Ishikawa (cell line): ENCODE results near the gene TSPAN9.

Experiments used
- CEBPB ChIP-seq: IDR thresholded peaks from 2 replicates; pipeline ENCODE4 v1.6.1; 2012
- CREB1 ChIP-seq: IDR thresholded peaks from 2 replicates; pipeline ENCODE4 v1.6.1; 2012; ENCODE audit warnings: low read depth
- EGR1 ChIP-seq: IDR thresholded peaks from 2 replicates; pipeline ENCODE4 v1.6.1; 2012
- EP300 ChIP-seq: IDR thresholded peaks from 2 replicates; pipeline ENCODE4 v1.6.1; 2012; ENCODE audit warnings: borderline replicate concordance
- FOXM1 ChIP-seq: IDR thresholded peaks from 2 replicates; pipeline ENCODE4 v1.6.1; 2012; ENCODE audit warnings: low read depth, borderline replicate concordance
- NFIC ChIP-seq: IDR thresholded peaks from 2 replicates; pipeline ENCODE4 v1.6.1; 2012
- RAD21 ChIP-seq: IDR thresholded peaks from 2 replicates; pipeline ENCODE4 v1.6.1; 2012; ENCODE audit warnings: low read depth
- REST ChIP-seq: IDR thresholded peaks from 2 replicates; pipeline ENCODE4 v1.6.1; 2012; ENCODE audit warnings: low read depth, mild to moderate bottlenecking
- TAF1 ChIP-seq: IDR thresholded peaks from 2 replicates; pipeline ENCODE4 v1.6.1; 2012; ENCODE audit warnings: low read depth, mild to moderate bottlenecking
- TCF12 ChIP-seq: IDR thresholded peaks from 2 replicates; pipeline ENCODE4 v1.6.1; 2012; ENCODE audit warnings: low read depth
- TEAD4 ChIP-seq: IDR thresholded peaks from 2 replicates; pipeline ENCODE4 v1.6.1; 2012
- USF1 ChIP-seq: IDR thresholded peaks from 2 replicates; pipeline ENCODE4 v1.6.1; 2012
- YY1 ChIP-seq: IDR thresholded peaks from 2 replicates; pipeline ENCODE4 v1.6.1; 2012; ENCODE audit warnings: low read depth
- ZBTB7A ChIP-seq: IDR thresholded peaks from 2 replicates; pipeline ENCODE4 v1.6.1; 2012; ENCODE audit warnings: low read depth
- TF ChIP-seq, protein P1 (sequence below): IDR thresholded peaks from 2 replicates; pipeline ENCODE4 v1.6.1; 2012

TSPAN9 gene

GRCh38 chr12:3133405-3133783 lies 56.2 kb downstream of the TSPAN9 start:
- TF ChIP-seq USF1 (no peak), RAD21 (no peak), TAF1 (no peak), FOXM1 (no peak), ZBTB7A (no peak), NFIC (no peak), REST (no peak), TEAD4 (no peak), CREB1 (no peak), TCF12 (no peak), YY1 (no peak), CEBPB (no peak), EP300 (no peak), EGR1 (no peak)
- TF ChIP-seq, protein P1, sequence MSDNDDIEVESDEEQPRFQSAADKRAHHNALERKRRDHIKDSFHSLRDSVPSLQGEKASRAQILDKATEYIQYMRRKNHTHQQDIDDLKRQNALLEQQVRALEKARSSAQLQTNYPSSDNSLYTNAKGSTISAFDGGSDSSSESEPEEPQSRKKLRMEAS = no peak

DNA sequence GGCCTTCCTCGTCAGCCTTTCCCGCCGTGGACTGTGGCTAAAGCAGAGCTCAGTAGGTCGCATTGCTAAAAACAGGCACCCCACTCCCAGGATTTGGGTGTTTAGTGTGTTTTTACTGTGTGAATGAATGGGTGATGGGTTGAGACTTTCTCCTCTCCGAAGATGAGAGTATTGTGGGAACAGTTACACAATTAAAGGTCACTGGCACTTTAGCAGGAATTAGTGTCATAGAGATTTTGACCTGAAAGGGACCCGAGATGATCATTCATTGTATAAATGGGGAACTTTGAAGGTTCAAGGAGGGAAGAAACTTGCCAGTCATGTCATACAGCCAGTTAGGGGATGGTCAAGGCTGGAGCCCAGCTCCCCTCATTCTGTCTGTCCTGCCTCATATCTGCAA lies 56.9 kb downstream of the TSPAN9 start:
- TF ChIP-seq CEBPB = no peak
- no peak for TF ChIP-seq REST
- TF ChIP-seq, protein P1 = no peak
- TF ChIP-seq CREB1 = no peak
- TF ChIP-seq ZBTB7A = no peak
- TF ChIP-seq TCF12 = no peak
- TF ChIP-seq YY1 = no peak
- TF ChIP-seq RAD21 = no peak
- TF ChIP-seq NFIC = no peak
- no peak for TF ChIP-seq TAF1
- no peak for TF ChIP-seq FOXM1
- no peak for TF ChIP-seq TEAD4
- no peak for TF ChIP-seq EGR1
- no peak for TF ChIP-seq USF1
- no peak for TF ChIP-seq EP300

GRCh38 chr12:3134526-3135135 lies 57.5 kb downstream of the TSPAN9 start:
- TF ChIP-seq CEBPB = no peak
- no peak for TF ChIP-seq EGR1
- TF ChIP-seq, protein P1 = no peak
- TF ChIP-seq RAD21 = no peak
- no peak for TF ChIP-seq TEAD4
- no peak for TF ChIP-seq TCF12
- TF ChIP-seq NFIC = no peak

DNA sequence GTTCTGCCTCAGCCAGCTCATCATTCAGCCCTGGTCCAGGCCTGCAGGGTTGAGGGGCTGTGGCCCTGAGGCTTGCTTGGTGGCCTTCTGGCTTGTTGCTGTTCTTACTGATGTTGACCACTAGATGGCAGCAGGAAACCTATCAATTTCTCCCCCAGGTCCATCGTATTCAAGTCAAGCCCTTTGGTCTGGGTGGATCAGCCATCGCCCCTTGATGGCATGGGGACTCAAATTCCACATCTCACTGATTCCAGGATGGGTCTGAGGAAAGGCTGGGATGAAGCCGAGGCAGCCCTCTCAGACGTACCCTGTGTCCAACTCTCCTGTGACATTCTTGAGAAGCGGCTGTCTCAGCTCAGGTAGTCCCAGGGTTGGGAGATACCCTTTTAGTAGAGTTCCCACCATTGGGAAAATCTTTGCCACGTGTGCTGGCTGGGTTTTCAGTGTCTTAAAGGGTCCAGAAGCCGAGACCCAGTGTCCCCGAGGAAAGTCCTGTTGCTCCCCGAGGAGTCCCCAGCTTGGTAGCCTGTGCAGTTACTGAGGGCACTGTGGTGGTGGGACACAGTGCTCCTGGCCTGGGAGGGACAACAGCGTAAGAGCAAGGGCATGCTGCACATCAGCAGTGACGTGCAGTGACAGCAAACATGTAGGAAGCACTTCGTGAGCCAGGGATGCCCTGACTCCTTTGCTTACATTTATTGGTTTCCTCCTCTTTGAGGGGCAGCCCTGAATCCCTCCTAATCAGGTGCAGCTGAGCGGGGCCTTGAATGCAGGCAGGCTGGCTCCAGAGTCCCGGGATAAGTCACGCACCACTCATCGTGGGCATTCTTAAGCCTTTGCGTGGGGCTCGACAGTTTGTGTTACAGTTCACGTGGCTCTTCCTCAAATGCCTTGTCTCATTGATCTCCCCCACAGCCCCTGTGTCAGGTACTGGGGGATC lies 58.6 kb downstream of the TSPAN9 start:
- TF ChIP-seq YY1 = no peak
- TF ChIP-seq RAD21 = peak; percentile 96

GRCh38 chr12:3136641-3137267 lies 59.6 kb downstream of the TSPAN9 start:
- TF ChIP-seq TCF12 (no peak), TAF1 (no peak), USF1 (no peak), NFIC (no peak), EGR1 (no peak), RAD21 (no peak), TEAD4 (no peak), FOXM1 (no peak), EP300 (no peak), CEBPB (no peak), YY1 (no peak), CREB1 (no peak), ZBTB7A (no peak), REST (no peak)
- TF ChIP-seq, protein P1 = no peak
